HUES6 (cell line): Measurements from ENCODE around the gene CLNS1A.

Experiments
- H3K27ac ChIP-seq: 2 replicates; pipeline ENCODE4 v1.7.0; 2013; ENCODE audit warnings: low read depth, mild to moderate bottlenecking, low read length, inconsistent platforms
- H3K27me3 ChIP-seq: 2 replicates; pipeline ENCODE4 v1.6.1; 2013; ENCODE audit warnings: low read length; ENCODE audit not compliant: control insufficient read depth, insufficient read depth
- H3K36me3 ChIP-seq: 2 replicates; pipeline ENCODE4 v1.6.1; 2013; ENCODE audit warnings: low read length; ENCODE audit not compliant: control insufficient read depth, insufficient read depth
- H3K4me1 ChIP-seq: 2 replicates; pipeline ENCODE4 v1.6.1; 2013; ENCODE audit warnings: low read length; ENCODE audit not compliant: control insufficient read depth, insufficient read depth
- H3K4me3 ChIP-seq: 2 replicates; pipeline ENCODE4 v1.5.1; 2013; ENCODE audit warnings: low read depth, low read length
- H3K9ac ChIP-seq: one replicate; pipeline ENCODE4 v1.6.1; 2013; ENCODE audit warnings: mild to moderate bottlenecking, low read length
- H3K9me3 ChIP-seq: 2 replicates; pipeline ENCODE4 v1.6.1; 2013; ENCODE audit warnings: low read depth, low read length; ENCODE audit not compliant: control insufficient read depth, insufficient read depth

CLNS1A gene

GRCh38 chr11:77617892-77618291, 19.7 kb downstream of the CLNS1A start:
- H3K4me1 ChIP-seq: no peaks in the 10 kb centered on the region
- H3K4me3 ChIP-seq: no peak overlapping the region
- H3K27ac ChIP-seq: no peak overlapping the region
- peaks cover 81% of the 10 kb centered on the region for H3K36me3 ChIP-seq
- no peaks in the 10 kb centered on the region for H3K9me3 ChIP-seq
- no peaks in the 10 kb centered on the region for H3K27me3 ChIP-seq
- H3K9ac ChIP-seq: no peak overlapping the region

GRCh38 chr11:77611921-77612320, 25.7 kb downstream of the CLNS1A start:
- Histone ChIP-seq H3K9me3 (no peaks in the 10 kb centered on the region), H3K9ac (no peak overlapping the region), H3K4me1 (no peaks in the 10 kb centered on the region), H3K36me3 (peaks cover 90% of the 10 kb centered on the region), H3K27me3 (no peaks in the 10 kb centered on the region), H3K4me3 (no peak overlapping the region), H3K27ac (no peak overlapping the region)

GRCh38 chr11:77609234-77609633, 28.4 kb downstream of the CLNS1A start:
- no peak overlapping the region for H3K4me3 ChIP-seq
- H3K27me3 ChIP-seq: no peaks in the 10 kb centered on the region
- no peaks in the 10 kb centered on the region for H3K4me1 ChIP-seq
- peaks cover 70% of the 10 kb centered on the region for H3K36me3 ChIP-seq
- H3K27ac ChIP-seq: no peak overlapping the region
- no peaks in the 10 kb centered on the region for H3K9me3 ChIP-seq
- no peak overlapping the region for H3K9ac ChIP-seq

GRCh38 chr11:77604281-77604680, 33.3 kb downstream of the CLNS1A start:
- Histone ChIP-seq H3K4me1 (peaks cover 3% of the 10 kb centered on the region; the same call in 1 of the 2 replicates), H3K9ac (no peak overlapping the region), H3K9me3 (no peaks in the 10 kb centered on the region), H3K36me3 (peaks cover 28% of the 10 kb centered on the region), H3K27me3 (no peaks in the 10 kb centered on the region), H3K27ac (no peak overlapping the region), H3K4me3 (no peak overlapping the region)

- peaks cover 3% of the 10 kb centered on the region; the same call in 1 of the 2 replicates for H3K4me1 ChIP-seq
- peaks cover 12% of the 10 kb centered on the region for H3K36me3 ChIP-seq
- no peaks in the 10 kb centered on the region for H3K27me3 ChIP-seq
- no peak overlapping the region for H3K4me3 ChIP-seq
- no peaks in the 10 kb centered on the region for H3K9me3 ChIP-seq
- no peak overlapping the region for H3K9ac ChIP-seq
- no peak overlapping the region for H3K27ac ChIP-seq
Observed at GRCh38 chr11:77602381-77603088, 35.1 kb downstream of the CLNS1A start.

- no peak overlapping the region for H3K27ac ChIP-seq
Observed at GRCh38 chr11:77598195-77598594, 39.4 kb downstream of the CLNS1A start.

GRCh38 chr11:77596626-77597025, 41.0 kb downstream of the CLNS1A start:
- no peaks in the 10 kb centered on the region; the same call in 1 of the 2 replicates for H3K36me3 ChIP-seq
- no peaks in the 10 kb centered on the region for H3K27me3 ChIP-seq
- no peak overlapping the region for H3K4me3 ChIP-seq
- H3K9me3 ChIP-seq: no peaks in the 10 kb centered on the region
- no peak overlapping the region for H3K9ac ChIP-seq
- no peak overlapping the region for H3K27ac ChIP-seq
- no peaks in the 10 kb centered on the region for H3K4me1 ChIP-seq

More at GRCh38 chr11:77598195-77598594, 39.4 kb downstream of the CLNS1A start:
- Histone ChIP-seq H3K4me3 (no peak overlapping the region), H3K27me3 (no peaks in the 10 kb centered on the region), H3K4me1 (peaks cover 3% of the 10 kb centered on the region; the same call in 1 of the 2 replicates), H3K9ac (no peak overlapping the region), H3K9me3 (no peaks in the 10 kb centered on the region), H3K36me3 (no peaks in the 10 kb centered on the region; the same call in 1 of the 2 replicates)

- no peak overlapping the region for H3K9ac ChIP-seq
- H3K27ac ChIP-seq: no peak overlapping the region
- no peaks in the 10 kb centered on the region for H3K9me3 ChIP-seq
- H3K4me3 ChIP-seq: no peak overlapping the region
- peaks cover 16% of the 10 kb centered on the region for H3K27me3 ChIP-seq
- H3K36me3 ChIP-seq: no peaks in the 10 kb centered on the region
- H3K4me1 ChIP-seq: peaks cover 8% of the 10 kb centered on the region
Observed at GRCh38 chr11:77593883-77594282, 43.7 kb downstream of the CLNS1A start.

- Histone ChIP-seq H3K27ac (no peak overlapping the region), H3K36me3 (no peaks in the 10 kb centered on the region), H3K4me3 (no peak overlapping the region), H3K4me1 (peaks cover 11% of the 10 kb centered on the region), H3K9ac (no peak overlapping the region), H3K27me3 (peaks cover 16% of the 10 kb centered on the region), H3K9me3 (no peaks in the 10 kb centered on the region)
Observed at GRCh38 chr11:77592727-77593126, 44.9 kb downstream of the CLNS1A start.

- Histone ChIP-seq H3K36me3 (no peaks in the 10 kb centered on the region), H3K9ac (peak overlapping the region; percentile 53), H3K4me3 (peak overlapping the region; percentile 83), H3K9me3 (no peaks in the 10 kb centered on the region; the same call in 1 of the 2 replicates), H3K27ac (no peak overlapping the region), H3K27me3 (peaks cover 16% of the 10 kb centered on the region), H3K4me1 (peaks cover 11% of the 10 kb centered on the region)
Observed at GRCh38 chr11:77590194-77590782, 47.3 kb downstream of the CLNS1A start.

- H3K4me1 ChIP-seq: peaks cover 11% of the 10 kb centered on the region
- no peaks in the 10 kb centered on the region for H3K36me3 ChIP-seq
- H3K9me3 ChIP-seq: no peaks in the 10 kb centered on the region; the same call in 1 of the 2 replicates
- H3K4me3 ChIP-seq: peak within 1 kb of the TSS; percentile 83
- no peak within 1 kb of the TSS for H3K27ac ChIP-seq
- H3K27me3 ChIP-seq: peaks cover 16% of the 10 kb centered on the region
- H3K9ac ChIP-seq: peak within 1 kb of the TSS; percentile 63
Observed at GRCh38 chr11:77589521-77590193, 47.9 kb downstream of the CLNS1A start, which contains the start of gene AQP11. AQP11 (plus strand) TSS chr11:77589953; CDS start chr11:77589993, 40 bp downstream.
